Left ventricle myocardium superior (tissue), 1 donor: ENCODE data around the gene PARP16. TPM values are rescaled to one million over a fixed set of nuclear protein-coding genes. Genes with fewer than 3 reads are reported as not detected.

Source experiments
- ATAC-seq: fragments of 200-7000 bp; cut with Tn5 transposase; one replicate; pipeline ENCODE4 v1.9.1; 2020; ENCODE audit warnings: mild to moderate bottlenecking, moderate library complexity
- DNase-seq: peaks from one replicate; pipeline ENCODE4 v3.0.0-alpha.2; 2020
- intact Hi-C: fragments of 100-400 bp; cut with micrococcal nuclease; formaldehyde crosslinking; loops from one replicate; pipeline ENCODE4 v1.11.0; 2022
- total RNA-seq: library from RNA; stranded (reverse); fragmentation: NEBNext Ultra II Directional; extraction: Animal tissue kit (Norgen Biotek cat#: 25700); gene quantifications from one replicate; pipeline ENCODE4 v1.2.1, GENCODE V29; 2021
- donor health status: DM: no; HTN: yes; CAD: no; lungs with severe emphysema.

The PARP16 gene
- total RNA-seq, 1 donor from 2014 or later: 4.1 TPM

DNA sequence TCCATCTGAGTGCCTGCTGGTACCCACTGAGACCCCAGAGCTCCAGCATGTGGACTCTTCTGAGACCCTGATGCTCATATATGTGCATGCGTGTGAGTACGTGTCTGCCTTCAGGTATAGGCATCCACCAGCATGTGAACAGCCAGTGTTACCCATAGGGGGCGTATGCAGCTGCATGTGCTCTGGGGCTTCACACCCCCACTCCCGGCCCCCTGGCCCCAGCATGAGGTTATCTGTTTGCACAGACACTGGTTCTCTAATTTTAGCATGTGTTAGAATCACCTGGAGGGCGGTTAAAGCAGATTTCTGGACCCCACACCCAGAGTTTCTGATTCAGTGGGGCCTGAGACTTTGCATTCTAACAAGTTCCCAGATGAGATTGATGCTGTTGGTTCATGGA lies 74.6 kb downstream of the PARP16 start:
- intact Hi-C loops: no loop called here
- ATAC-seq: no peak
- no peak for DNase-seq

DNA sequence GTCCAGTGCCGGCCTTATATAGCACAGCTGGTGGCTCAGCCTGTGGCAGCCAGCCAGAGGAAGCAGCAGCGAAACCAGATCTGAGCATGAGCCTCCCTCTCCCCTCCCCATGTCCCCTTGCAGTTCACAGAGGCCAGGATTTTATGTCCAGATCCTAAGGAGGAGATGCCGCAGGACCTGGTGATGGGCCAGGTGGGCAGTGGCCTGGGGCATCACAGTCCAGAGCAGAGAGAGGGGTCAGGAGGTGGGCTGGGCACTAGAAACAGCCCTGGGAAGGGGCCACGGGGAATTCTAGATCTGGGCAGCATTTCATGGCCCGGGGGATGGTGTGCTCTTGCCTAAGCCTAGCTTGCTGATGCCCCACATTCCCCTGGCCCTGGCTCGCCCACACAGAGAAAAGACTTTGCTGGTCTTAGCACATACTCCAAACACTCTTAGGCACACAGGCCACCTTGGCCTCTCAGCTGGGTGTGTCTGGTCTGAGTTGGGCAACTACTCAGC lies 75.2 kb downstream of the PARP16 start:
- intact Hi-C loops: no loop called here
- ATAC-seq: peak; percentile 72
- peak; percentile 77 for DNase-seq

DNA sequence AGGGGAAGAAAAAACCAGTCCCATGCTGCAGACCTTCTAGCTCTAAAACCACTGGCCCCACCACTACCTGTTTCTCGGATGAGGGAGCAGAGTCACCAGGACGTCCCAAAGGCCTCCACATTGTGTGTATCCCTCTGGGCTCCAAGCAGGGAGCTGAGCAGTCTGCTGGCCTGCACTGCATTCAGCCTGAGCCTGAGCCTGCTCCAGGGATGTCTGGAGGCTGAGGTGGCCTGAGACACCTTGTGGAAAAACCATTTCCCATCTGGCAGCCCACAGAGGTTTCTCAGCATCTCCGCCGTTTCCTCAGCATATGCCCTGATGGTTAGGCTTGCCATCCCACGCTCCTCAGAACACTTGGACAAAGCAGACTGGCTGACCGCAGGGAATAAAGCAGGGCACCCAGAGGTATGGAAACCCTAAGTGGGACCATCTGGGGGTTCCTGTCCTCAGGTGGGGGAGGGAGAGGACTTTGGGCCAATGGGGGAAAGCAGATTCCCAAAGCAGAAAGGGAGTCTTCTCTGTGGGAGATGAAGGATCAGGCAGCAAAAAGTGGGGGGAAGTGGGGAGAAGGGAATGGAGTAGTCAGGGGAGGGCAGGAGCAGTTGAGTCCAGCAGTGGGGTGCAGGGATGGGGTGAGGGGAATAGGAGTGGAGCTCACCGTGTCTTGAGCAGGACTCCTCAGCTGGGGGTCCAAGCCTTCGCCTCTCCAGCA lies 75.8 kb downstream of the PARP16 start, which contains the start of gene CILP:
Gene CILP, minus strand, starts transcription at position 704 of the 712 bp plus-strand sequence. CDS start 1,718 bp downstream, outside the sequence.
- intact Hi-C loops: no loop called here
- ATAC-seq (peak; percentile 14), DNase-seq (no peak)

DNA sequence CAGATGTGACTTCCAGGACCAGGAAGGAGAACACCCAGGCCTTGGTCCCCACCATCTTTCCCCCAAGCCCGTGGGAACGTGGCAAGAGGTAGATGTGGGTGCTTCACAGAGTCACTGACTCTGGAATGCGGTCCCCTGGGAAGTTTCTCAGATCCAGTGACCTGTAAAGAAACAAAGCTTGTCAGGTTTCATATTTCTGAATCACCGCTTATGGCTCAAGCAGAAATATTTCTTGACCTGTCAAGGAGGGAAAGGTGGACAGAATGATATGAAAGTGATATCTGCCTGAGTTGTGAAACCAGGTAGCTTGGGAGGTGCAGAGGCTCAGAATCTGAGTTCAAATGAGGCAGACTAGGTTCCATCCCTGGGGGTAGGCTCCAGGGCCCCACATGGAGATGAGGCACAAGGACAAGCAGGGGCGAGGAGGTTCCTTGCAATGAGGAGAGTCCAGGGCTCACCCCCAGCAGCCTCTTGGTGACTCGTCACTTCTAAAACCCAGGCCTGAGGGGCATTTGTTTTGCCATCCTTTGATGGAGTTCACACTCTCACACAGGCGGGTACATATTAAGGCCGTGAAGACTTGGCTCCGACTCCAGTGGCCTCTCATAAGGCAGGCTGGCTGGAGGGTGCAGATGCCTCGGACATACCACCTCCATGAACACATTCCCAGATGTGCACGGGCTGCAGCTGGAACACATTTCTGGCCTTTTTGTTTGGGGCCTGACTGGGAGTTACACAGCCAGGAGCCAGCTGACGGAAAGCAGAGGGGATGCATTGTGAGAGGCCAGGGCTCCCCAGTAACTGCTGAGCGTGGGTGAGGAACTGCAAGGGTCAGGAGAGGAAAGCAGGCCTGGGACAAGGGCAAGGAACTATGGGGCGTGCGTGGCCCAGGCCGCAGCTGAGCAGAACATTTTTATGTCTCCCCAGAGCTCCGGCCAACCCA lies 76.7 kb downstream of the PARP16 start:
- peak; percentile 50 for DNase-seq
- ATAC-seq: peak; percentile 70
- intact Hi-C loops: no loop called here

DNA sequence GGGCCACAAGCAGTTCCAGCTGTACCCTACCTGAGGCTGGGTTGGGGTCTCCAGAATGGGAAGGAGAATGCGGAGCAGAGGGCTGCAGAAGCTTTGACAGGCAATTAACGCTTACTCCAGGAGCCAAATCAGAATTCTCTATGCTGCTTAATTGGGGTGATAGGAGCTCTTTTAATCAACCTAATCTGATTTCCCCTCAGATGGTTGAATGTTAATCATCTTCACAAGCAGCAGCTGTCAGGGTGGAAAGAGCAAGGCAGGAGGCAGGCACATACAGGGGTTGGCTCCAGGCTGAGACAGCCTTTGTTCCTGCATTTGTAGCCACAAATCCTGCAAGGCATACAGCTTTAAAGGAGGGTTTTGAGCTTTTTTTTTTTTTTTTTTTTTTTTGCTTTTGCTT lies 78.0 kb downstream of the PARP16 start:
- intact Hi-C loops: no loop called here
- ATAC-seq (no peak), DNase-seq (no peak)

Other genes starting within 250 kb of the PARP16 start
- not detected for gene SLC51B, start 241.5 kb downstream of the PARP16 start, total RNA-seq
- 18.9 TPM for gene RASL12, start 218.9 kb downstream of the PARP16 start, total RNA-seq
- gene KBTBD13, start 210.1 kb downstream of the PARP16 start, total RNA-seq: 10.6 TPM
- gene UBAP1L, start 171.7 kb downstream of the PARP16 start, total RNA-seq: 1.3 TPM
- 15.8 TPM for gene PDCD7, start 153.1 kb downstream of the PARP16 start, total RNA-seq
- gene CLPX, start 101.5 kb downstream of the PARP16 start, total RNA-seq: 58.3 TPM
- 7.8 TPM for gene CILP, start 75.4 kb downstream of the PARP16 start, total RNA-seq
- gene RNU5A-1, start 9.2 kb upstream of the PARP16 start, total RNA-seq: not detected
- gene RNU5B-1, start 17.8 kb upstream of the PARP16 start, total RNA-seq: 40.8 TPM
- gene IGDCC3, start 91.1 kb upstream of the PARP16 start, total RNA-seq: 0.10 TPM
- gene IGDCC4, start 136.1 kb upstream of the PARP16 start, total RNA-seq: 2.4 TPM
- gene DPP8, start 230.8 kb upstream of the PARP16 start, total RNA-seq: 36.5 TPM
- gene HACD3, start 243.6 kb upstream of the PARP16 start, total RNA-seq: 10.9 TPM